ENCODE measurements around the gene TEAD2.
A peak's percentile ranks its signal among the peaks of the same experiment; 100 is the strongest.

Gene TEAD2

DNA sequence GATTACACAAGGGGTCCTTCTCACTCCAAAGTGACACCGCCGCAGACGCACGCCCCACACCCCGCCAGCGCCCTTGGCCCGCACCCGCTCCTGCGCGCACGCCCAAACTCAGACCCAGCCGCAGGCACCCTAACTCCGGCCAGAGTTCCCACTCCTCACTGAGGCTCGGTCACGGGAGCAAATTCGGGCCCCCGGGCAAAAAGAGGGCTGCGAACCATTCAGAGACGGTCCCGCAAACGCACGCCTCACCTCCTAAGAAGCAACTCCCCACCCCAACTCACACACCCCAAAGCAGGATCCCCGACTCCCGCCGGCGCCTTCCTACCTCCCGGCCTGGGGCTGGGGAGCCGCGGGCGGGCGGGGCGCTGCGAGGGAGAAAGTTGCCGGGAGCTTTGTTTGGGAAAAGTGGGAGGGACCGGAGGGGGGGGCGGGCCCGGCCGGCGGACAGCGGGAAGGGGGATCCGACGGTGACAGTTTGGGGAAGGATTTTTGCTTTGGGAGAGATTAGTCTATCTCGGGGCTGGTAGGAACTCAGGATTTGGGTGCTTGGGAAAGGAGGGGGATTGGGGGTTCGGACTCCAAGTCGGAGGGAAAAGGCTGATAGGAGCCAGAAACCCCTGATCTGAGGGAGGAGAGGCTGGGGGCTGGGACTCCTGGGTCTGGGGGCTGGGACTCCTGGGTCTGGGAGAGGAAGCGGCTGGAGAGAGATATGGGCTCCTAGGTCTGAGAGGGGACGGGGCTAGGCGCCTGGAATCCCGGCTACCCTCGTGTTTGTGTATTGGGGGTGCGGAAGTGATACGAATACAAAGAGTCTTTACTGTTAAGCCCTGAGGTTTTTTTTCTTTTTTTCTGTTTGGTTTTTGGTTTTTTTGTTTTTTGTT lies at the start of gene TEAD2:
TSS of gene TEAD2 (minus strand) at position 369 of the 881 bp plus-strand sequence. CDS start 2,341 bp downstream, outside the sequence.
- Mint-ChIP-seq H3K27me3 (peaks cover 14% of the 10 kb centered on the region), H3K4me1 (ENCODE audit: low read depth) (peaks cover 11% of the 10 kb centered on the region), H3K27ac (no peak within 1 kb of the TSS), H3K36me3 (ENCODE audit: low read depth) (no peaks in the 10 kb centered on the region), H3K4me3 (peak within 1 kb of the TSS; percentile 51), H3K9me3 (no peaks in the 10 kb centered on the region)

DNA sequence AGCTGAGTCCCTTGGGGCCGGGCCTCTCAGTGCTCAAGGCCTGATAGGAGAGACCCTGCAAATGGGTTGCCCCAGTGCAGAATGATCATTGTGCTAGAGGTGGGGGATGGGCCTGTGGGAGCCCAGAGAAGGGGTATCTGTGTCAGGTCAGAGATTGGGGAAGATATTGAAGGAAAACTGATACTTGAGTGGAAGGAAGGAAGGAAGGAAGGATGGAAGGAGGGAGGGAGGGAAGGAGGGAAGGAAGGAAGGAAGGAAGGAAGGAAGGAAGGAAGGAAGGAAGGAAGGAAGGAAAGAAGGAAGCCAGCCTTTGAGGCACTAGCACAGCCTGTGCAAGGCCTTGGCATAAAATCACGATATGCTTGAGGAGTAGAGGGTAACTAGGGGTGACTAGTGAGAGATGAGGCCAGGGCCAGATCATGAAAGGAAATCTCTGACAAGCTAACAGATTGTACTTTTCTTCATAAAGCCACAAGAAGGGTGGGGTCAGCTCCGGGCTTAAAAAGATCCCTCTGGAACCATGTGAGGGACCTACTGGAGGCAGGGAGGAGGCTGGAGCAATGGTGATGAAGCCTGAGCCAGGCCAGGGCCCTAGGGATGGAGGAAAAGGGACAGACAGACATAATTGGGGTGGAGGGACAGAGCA lies 49.6 kb upstream of the TEAD2 start:
- H3K9me3 Mint-ChIP-seq, result no peaks in the 10 kb centered on the region
- H3K36me3 Mint-ChIP-seq (ENCODE audit: low read depth), result no peaks in the 10 kb centered on the region
- no peaks in the 10 kb centered on the region for H3K27me3 Mint-ChIP-seq
- H3K4me3 Mint-ChIP-seq, result no peak overlapping the region
- no peak overlapping the region for H3K27ac Mint-ChIP-seq
- H3K4me1 Mint-ChIP-seq (ENCODE audit: low read depth), result peaks cover 37% of the 10 kb centered on the region

DNA sequence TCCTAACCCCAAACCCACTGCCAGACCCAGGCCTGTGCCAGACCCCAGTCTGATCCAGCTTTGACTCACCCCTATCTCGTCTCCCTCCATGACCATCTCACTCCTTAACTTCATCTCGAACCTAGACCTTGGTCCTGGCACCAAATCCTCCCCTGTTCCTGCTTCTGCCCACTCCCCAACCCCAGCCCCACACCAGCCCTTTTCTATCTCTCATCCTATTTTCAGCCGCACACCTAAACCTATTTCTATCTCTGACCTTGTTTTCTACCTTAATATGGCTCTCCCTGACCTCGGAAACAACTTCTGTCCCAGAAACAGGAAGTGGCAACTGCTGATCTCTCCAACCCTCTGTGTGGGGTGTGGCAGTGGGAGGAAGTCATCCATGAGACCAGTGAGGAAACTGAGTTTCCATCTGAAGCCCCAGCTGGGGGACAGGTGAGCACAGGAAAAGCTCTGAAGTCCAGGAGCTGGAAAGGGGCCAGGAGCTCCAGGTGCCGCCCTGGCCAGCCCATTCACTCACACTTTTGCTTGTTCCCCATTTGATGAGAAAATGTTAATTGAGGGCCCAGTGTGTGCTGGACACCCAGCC lies 47.3 kb upstream of the TEAD2 start:
- Mint-ChIP-seq H3K27me3 (no peaks in the 10 kb centered on the region), H3K9me3 (no peaks in the 10 kb centered on the region), H3K36me3 (ENCODE audit: low read depth) (no peaks in the 10 kb centered on the region), H3K4me1 (ENCODE audit: low read depth) (peaks cover 37% of the 10 kb centered on the region), H3K27ac (peak overlapping the region; percentile 87), H3K4me3 (peak overlapping the region; percentile 53)

DNA sequence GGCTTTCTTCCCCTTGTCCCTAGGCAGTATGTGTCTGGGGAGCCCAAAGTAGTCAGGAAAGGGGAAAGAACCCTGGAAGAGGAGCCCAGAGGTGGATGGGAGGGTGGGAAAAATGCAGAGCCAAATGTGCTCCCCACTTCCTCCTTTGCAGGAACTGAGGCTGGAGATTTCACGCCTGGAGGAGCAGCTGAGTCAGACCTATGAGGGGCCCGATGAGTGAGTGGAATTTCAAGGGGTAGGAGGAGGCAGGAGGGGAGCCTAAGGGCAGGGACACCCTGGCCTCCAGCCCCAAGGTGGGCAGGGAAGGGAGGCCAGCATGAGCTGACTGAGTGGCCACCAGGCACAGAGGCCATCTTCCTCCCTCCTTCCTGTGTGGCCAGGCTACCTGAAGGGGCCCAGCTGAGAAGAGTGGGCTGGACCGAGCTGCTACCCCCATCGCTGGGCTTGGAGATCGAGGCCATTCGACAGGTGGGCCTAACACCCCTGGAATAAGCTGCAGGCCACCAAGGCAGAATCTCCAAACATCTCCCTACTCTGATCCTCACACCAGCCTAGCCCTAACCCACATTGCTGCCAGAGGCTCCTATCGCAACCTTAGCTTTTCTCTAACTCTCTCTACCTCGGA lies 46.7 kb upstream of the TEAD2 start:
- peak overlapping the region; percentile 53 for H3K4me3 Mint-ChIP-seq
- H3K9me3 Mint-ChIP-seq, result no peaks in the 10 kb centered on the region
- H3K4me1 Mint-ChIP-seq (ENCODE audit: low read depth), result peaks cover 37% of the 10 kb centered on the region
- H3K36me3 Mint-ChIP-seq (ENCODE audit: low read depth), result no peaks in the 10 kb centered on the region
- H3K27ac Mint-ChIP-seq, result peak overlapping the region; percentile 87
- no peaks in the 10 kb centered on the region for H3K27me3 Mint-ChIP-seq

DNA sequence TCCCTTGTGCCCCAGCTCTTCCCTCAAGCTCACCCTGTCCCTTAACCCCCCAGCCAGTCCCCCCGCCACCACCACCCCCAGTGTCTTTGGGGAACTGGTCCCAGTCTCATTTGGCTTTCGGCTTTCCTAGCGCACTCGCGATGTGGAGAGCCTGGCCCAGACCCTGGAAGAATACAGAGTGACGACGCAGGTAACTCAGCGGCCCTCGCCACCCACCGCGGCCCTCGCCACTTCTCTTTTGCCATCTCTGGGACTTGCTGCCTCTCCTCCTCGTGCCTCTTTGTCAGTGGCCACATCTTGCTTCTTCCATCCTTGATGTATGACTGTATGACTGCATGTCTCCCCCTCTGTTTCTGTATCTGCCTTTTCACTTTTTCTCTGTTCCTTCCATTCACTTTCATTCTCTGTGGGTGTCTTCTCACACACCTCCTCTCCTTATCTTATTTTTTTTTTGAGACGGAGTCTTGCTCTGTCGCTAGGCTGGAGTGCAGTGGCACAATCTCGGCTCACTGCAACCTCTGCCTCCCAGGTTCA lies 45.3 kb upstream of the TEAD2 start:
- Mint-ChIP-seq H3K4me3 (no peak overlapping the region), H3K4me1 (ENCODE audit: low read depth) (peaks cover 40% of the 10 kb centered on the region), H3K9me3 (no peaks in the 10 kb centered on the region), H3K27ac (peak overlapping the region; percentile 43), H3K36me3 (ENCODE audit: low read depth) (no peaks in the 10 kb centered on the region), H3K27me3 (no peaks in the 10 kb centered on the region)

DNA sequence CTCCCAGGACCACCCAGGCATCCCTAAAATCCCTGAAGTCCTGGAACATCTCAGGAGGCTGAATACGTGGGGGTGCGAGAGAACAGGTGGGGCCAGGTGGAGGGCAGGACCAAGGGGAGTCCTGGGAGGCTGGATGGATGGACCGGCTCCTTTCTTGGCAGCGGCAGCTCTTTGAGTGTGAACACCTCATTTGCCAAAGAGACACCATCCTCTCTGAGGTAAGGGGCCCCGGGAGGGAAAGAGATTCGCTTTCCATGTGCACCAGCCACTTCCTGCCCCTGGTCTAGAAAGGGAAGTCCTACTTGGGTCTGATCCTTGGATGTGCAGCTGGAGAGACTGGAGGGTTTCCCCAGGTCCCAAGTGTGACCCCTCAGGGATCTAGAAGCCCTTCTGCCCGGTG lies 44.9 kb upstream of the TEAD2 start:
- Mint-ChIP-seq H3K27ac (no peak overlapping the region), H3K27me3 (no peaks in the 10 kb centered on the region), H3K36me3 (ENCODE audit: low read depth) (no peaks in the 10 kb centered on the region), H3K9me3 (no peaks in the 10 kb centered on the region), H3K4me1 (ENCODE audit: low read depth) (peaks cover 40% of the 10 kb centered on the region), H3K4me3 (no peak overlapping the region)

DNA sequence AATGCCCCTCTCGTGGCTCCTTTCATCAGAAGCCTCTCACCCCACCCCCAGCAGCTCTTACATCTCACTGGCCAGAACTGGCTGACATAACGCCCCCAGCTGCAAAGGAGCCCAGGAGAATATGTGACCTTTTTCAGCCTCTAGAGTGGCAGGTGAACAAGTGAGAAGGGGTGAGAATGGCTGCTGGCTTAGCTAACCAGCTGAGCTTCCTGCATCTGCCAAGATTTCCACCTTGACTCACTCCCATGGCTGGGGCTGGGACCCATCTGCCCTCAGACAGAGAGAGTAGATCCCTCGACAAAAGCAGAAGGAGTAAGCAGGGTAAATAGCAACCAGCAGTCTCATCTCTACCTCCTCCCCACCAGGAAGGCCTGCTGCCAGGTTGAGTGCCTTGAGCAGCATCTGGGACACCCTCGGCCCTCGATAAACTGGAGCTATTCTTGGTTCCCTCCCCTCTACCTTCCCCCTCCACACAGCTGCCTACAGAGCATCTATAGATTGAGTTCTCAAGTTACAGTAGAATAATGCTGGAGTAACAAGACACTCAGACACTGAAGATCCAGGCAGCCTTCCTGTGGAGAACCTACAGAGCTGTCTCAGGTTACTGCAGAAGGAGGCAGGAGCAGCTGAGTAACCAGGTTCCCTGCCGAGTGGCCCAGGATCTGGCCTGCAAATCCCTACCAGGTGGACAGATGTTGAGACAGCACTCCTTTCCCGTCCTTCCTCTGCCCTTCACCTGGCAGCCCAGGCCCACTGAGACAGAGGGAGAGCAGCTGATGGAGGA lies 41.4 kb upstream of the TEAD2 start:
- no peak overlapping the region for H3K27ac Mint-ChIP-seq
- H3K4me1 Mint-ChIP-seq (ENCODE audit: low read depth), result peaks cover 17% of the 10 kb centered on the region
- no peaks in the 10 kb centered on the region for H3K9me3 Mint-ChIP-seq
- no peaks in the 10 kb centered on the region for H3K36me3 Mint-ChIP-seq (ENCODE audit: low read depth)
- H3K4me3 Mint-ChIP-seq, result no peak overlapping the region
- no peaks in the 10 kb centered on the region for H3K27me3 Mint-ChIP-seq

DNA sequence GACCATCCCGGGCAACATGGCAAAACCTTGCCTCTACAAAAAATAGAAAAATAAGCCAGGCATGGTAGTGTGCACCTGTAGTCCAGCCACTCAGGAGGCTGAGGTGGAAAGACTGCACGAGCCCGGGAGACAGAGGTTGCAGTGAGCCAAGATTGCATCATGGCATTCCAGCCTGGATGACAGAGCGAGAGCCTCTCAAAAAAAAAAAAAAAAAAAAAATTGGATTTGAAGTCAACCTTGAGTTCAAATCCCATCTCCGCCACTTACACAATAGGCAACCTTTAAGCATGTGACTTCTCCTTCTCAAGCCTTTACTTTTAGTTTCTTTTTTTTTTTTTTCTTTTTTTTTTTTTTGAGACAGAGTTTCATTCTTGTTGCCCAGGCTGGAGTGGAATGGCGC lies 37.8 kb upstream of the TEAD2 start:
- no peak overlapping the region for H3K27ac Mint-ChIP-seq
- H3K36me3 Mint-ChIP-seq (ENCODE audit: low read depth), result no peaks in the 10 kb centered on the region
- no peaks in the 10 kb centered on the region for H3K27me3 Mint-ChIP-seq
- H3K4me1 Mint-ChIP-seq (ENCODE audit: low read depth), result peaks cover 14% of the 10 kb centered on the region
- no peak overlapping the region for H3K4me3 Mint-ChIP-seq
- H3K9me3 Mint-ChIP-seq, result no peaks in the 10 kb centered on the region

DNA sequence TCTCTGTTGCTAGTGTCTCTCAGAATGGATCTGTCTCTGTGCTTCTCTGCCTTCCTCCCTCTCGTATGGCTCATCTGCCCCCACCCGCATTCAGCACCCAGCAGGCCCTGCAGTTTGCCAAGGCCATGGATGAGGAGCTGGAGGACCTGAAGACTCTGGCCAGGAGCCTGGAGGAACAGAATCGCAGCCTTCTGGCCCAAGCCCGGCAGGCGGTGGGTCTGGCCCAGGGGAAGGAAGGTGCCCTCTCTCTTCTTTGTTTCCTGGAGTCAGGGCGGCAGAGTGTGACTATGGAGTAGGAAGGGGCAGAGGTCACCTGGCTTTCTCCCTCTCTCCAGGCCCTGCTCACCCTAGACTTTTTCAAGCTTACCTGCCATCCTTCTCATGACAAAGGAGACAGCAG lies 36.7 kb upstream of the TEAD2 start:
- no peaks in the 10 kb centered on the region for H3K36me3 Mint-ChIP-seq (ENCODE audit: low read depth)
- no peaks in the 10 kb centered on the region for H3K9me3 Mint-ChIP-seq
- no peaks in the 10 kb centered on the region for H3K27me3 Mint-ChIP-seq
- H3K4me1 Mint-ChIP-seq (ENCODE audit: low read depth), result peaks cover 14% of the 10 kb centered on the region
- no peak overlapping the region for H3K27ac Mint-ChIP-seq
- H3K4me3 Mint-ChIP-seq, result no peak overlapping the region

DNA sequence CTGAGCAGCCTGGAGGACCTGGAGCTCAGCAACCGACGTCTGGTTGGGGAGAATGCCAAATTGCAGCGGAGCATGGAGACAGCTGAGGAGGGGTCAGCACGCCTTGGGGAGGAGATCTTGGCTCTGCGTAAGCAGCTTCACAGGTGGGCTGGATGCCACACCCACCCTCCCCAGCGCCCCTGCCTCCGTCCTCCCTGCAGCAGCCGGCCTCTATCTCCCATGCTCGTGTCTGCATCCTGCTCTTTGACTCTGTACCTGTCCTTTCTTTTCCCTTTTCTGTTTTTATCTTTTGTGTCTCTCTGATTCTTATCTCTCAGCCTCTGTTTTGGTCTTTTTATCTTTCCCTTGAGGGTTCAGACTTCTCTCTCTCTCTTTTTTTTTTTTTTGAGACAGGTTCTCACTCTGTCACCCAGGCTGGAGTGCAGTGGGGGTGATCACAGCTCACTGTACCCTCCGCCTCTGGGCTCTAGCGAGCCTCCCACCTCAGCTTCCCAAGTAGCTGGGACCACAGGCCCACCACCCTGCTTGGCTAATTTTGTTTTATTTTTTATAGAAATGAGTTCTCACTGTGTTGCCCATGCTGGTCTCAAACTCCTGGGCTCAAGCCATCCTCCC lies 35.9 kb upstream of the TEAD2 start:
- Mint-ChIP-seq H3K27ac (no peak overlapping the region), H3K36me3 (ENCODE audit: low read depth) (no peaks in the 10 kb centered on the region), H3K4me3 (no peak overlapping the region), H3K9me3 (no peaks in the 10 kb centered on the region), H3K4me1 (ENCODE audit: low read depth) (peaks cover 11% of the 10 kb centered on the region), H3K27me3 (no peaks in the 10 kb centered on the region)

DNA sequence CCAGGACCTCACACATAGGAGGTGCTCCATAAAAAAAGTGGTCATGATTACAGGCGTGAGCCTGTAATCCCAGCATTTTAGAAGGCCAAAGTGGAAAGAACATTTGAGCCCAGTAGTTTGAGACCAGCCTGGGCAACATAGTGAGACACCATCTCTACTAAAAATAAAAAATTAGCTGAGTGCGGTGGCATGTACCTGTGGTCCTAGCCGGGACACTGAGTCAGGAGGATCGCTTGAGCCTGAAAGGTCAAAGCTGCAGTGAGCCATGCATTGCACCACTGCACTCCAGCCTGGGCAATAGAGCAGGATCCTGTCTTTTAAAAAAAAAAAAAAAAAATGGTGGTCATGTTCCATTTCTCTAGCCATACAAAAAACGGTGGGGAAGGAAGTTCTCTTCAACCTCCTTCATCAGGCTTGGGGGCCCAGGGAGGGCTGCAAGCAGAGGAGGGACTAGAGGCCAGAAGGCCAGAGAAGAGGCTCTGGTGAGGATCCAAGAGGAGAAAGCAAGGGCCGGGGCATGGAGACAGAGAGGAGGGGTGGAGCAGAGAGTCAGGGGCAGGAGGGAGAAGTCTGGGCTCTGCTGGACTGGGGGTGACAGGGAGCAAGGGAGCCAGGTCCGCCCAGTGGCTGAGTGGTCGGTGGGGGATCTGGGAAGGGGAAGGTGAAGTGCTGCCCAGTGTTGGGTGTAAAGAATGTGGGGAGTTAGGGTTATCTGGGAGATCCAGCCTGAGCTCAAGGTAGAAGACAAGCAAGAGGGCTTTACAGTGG lies 34.7 kb upstream of the TEAD2 start:
- Mint-ChIP-seq H3K4me3 (no peak overlapping the region), H3K4me1 (ENCODE audit: low read depth) (peaks cover 15% of the 10 kb centered on the region), H3K9me3 (no peaks in the 10 kb centered on the region), H3K27ac (no peak overlapping the region), H3K36me3 (ENCODE audit: low read depth) (no peaks in the 10 kb centered on the region), H3K27me3 (peaks cover 3% of the 10 kb centered on the region)

DNA sequence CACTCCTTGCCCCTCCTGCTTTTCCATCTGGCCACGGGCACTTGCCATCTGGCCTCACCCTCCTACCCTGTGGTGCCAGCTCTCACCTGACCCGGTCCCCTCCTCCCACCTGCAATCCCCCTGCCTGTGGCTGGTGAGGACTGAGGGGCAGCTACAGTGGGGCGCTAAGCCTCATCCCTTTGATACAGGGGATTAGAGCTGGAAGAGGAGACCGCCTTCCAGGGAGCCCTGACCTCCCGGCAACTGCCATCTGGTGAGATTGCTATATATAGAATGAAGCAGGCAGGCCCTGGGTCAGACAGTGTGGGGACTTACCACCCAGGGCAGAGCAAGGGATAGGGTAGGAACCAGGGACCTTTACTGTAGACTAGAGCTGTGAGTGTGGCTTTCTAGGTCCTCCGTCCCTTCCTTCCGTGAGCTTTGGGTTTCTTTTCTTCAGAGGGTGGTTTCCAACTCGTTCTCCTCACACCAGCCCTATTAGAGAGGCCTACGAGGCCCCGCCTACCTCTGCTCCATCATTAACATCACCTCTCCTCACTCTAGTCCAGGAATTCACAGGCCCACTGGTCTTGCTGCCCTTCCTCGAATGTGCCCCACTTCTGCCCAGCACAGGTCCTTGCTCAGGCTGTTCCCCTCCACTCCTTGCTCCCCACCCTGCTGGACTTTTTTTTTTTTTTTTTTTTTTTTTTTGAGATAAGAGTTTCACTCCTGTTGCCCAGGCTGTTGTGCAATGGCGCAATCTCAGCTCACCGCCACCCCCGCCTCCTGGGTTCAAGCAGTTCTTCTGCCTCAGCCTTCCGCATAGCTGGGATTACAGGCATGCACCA lies 33.6 kb upstream of the TEAD2 start:
- no peaks in the 10 kb centered on the region for H3K36me3 Mint-ChIP-seq (ENCODE audit: low read depth)
- peaks cover 20% of the 10 kb centered on the region for H3K4me1 Mint-ChIP-seq (ENCODE audit: low read depth)
- H3K27me3 Mint-ChIP-seq, result peaks cover 4% of the 10 kb centered on the region
- H3K9me3 Mint-ChIP-seq, result no peaks in the 10 kb centered on the region
- H3K4me3 Mint-ChIP-seq, result no peak overlapping the region
- no peak overlapping the region for H3K27ac Mint-ChIP-seq

DNA sequence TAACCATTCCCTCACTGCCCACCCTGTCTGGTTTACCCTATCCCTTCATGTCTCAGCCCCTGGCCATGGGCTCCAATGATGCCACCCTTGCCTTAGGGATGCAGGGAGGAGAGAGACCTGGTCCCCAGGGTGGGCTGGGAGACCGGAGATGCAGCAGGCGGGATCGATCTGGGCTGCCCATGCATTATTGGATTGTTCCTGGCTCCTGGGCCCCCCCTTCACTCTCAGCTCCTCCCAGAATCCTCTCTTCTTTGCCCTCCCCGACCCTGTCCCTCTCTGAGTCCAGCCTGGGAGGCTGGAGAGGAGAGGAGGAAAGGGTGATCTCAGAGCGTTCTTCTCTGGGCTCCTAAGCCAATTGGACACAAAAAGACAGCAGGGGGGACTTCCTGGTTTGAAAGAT lies 31.7 kb upstream of the TEAD2 start:
- no peak overlapping the region for H3K4me3 Mint-ChIP-seq
- peaks cover 20% of the 10 kb centered on the region for H3K4me1 Mint-ChIP-seq (ENCODE audit: low read depth)
- peaks cover 4% of the 10 kb centered on the region for H3K27me3 Mint-ChIP-seq
- H3K9me3 Mint-ChIP-seq, result no peaks in the 10 kb centered on the region
- no peak overlapping the region for H3K27ac Mint-ChIP-seq
- no peaks in the 10 kb centered on the region for H3K36me3 Mint-ChIP-seq (ENCODE audit: low read depth)
